Stimulated activated CD8-positive, alpha-beta memory T cell treated with anti-CD3 and anti-CD28 coated beads, Interleukin-7, amount 100 ng/mL, for 48 hours (primary cell): ENCODE measurements around the gene CDC42BPB.

ENCODE experiments used
- DNase-seq, 2 donors: peaks; one replicate each; pipeline ENCODE4 v3.0.0-alpha.2; 2020; ENCODE audit warnings: low read depth in 1 of 2; ENCODE audit errors: extremely low read depth in 1 of 2

Gene CDC42BPB

DNA sequence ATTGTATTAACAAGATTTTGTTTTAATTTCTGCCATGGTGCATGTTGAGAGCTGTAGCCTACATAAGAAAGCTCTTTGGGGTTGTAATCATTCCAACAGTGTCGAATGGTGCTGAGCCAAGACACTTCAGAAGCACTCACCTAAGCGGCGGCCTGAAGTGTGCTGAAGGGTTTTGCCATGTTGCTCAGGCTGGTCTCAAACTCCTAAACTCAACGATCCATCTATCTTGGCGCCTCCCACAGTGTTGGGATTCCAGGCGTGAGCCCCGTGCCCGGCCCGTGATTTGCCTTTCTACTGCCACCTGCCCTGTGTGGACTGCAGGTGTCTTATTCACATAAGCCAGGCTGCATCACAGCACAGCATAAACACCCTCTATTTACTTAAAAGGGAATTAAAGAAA, 86.0 kb downstream of the CDC42BPB start:
- no peak for DNase-seq

DNA sequence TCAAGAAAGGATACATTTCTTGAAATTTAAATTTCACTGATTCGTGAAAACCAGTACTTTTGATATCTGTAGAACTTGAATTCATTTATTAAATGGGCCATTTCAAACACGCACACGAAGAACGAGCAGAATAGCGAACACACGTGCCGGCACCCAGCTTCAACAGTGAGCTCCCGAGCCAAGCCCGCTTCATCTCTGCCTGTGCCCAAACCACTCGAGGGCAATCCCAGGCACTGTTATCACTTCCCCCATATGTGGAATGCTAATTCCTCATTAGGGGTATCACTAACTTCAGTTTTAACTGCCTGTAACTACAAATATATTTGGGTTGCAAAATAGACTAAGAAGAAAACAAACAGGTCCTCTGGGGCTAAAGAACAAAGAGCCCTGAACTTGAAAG, 86.9 kb downstream of the CDC42BPB start:
- no peak for DNase-seq

DNA sequence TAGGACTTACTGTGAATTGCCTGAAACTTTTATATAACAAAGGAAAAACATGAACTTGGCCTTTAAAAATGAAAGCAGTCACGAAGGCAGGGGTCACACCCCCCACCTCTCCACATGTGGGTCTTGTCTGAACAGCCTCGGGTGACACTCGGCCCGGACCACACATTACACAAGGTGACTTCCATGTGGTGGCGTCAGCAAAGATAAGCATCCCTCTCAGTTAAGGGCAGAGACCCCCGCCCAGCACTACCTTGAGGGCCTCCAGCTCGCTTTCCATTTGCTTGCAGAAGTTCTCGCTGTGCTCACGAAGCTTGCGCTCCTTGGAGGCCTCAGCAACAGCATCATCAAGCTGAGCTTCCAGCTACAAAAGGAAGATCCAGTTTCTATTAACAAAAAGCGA, 87.4 kb downstream of the CDC42BPB start:
- no peak for DNase-seq

DNA sequence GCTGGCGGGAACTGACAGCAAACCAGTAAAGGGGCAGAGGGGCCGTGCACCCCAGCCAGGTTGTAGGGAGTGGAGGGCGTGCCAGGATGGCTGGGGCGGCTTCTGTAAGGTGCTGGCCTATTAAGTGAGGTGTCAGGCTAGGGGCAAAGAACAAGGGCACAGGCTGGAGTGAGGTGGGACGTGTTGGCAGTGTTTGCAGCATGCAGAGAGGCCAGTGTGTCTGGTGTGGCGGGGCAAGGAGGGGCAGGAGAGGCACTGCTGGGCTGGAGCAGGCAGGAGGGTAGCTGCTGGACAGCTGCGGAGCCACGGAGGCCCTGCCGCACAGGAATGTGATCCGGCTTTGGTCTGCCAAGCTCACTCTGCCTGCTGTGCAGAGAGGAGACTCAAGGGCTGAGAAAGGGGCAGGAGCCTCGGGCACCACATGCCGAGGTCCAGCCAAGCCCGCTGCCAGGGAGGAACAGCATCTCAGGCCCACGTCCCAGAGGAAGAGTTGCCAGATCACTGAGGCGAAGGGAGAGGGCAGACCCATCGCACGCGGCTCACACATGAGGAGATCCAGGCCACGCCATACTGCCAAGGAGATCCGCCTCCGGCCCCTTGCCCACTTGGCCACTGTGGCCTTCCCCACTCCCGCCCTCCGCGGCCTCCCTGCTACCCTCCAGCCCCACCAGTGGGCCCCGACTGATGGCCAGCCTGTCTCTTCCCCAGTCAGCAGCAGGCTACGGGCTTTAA, 88.1 kb downstream of the CDC42BPB start:
- no peak for DNase-seq

DNA sequence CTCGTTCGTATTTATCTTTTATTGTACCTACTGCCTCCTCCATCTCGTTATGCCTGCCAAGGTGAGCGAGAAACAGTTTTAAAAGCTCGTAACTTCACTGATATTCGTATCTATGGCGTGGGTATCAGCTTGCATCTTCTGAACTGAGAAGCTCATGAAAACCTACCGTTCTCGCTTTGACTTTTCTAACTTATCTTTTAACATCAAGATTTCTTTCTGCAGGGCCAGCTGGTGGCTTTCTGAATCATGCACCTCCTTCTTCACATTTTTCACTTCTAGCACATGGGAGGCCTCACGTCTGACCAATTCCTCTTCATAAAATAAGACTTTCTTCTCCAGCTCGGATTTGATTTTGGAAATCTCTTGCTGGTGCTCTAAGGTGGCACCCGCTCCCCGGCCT, 89.0 kb downstream of the CDC42BPB start:
- no peak for DNase-seq

DNA sequence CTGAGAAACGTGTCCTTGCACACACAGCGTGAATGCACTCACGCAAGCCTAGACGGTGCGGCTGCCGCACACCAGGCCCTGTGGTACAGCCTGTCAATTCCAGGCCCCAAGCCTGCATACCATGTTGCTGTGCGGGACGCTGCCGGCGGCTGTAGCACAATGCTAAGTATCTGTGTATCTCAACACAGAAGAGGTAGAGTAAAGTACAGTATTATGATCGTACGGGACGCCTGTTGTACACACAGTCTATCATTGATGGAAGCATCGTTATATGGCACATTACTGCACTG, 89.9 kb downstream of the CDC42BPB start:
- DNase-seq: no peak

DNA sequence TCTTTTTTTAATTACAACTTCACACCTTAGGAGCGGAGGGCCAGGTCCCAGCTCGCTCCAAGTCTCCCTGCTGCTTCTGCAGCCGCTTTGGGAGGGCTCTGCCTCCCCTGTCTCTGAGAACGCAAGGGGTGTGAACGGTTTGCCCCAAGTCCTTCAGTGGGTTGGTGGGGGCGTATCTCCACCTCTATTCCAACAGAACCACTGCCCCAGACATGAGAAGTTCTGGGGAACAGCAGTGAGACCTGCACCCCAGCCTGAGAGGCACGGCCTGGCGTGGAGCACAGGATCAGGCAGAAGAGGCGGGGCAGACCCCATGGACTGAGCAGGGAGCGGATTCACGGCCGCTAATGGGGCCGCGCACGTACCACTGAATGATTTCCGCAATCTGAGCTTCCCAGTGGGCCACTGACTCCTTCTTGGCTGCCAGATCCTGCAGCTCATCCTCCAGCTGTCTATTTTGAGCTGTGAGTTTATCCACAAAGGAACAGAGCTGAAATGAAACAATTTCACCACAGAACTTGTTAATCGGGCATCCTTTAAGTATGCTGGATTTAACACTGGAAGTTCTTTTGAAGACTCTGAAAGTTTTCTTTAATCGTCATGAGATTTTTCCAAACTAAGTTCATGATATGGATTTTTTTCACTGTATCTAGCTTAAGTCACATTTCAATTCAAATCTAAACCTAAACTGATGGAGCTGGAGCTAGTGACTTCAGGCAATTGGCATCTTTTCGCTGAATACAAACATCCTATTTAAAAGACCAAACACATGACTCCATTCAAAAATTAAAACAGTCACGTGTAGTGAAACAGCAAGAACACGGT, 90.5 kb downstream of the CDC42BPB start:
- no peak for DNase-seq

DNA sequence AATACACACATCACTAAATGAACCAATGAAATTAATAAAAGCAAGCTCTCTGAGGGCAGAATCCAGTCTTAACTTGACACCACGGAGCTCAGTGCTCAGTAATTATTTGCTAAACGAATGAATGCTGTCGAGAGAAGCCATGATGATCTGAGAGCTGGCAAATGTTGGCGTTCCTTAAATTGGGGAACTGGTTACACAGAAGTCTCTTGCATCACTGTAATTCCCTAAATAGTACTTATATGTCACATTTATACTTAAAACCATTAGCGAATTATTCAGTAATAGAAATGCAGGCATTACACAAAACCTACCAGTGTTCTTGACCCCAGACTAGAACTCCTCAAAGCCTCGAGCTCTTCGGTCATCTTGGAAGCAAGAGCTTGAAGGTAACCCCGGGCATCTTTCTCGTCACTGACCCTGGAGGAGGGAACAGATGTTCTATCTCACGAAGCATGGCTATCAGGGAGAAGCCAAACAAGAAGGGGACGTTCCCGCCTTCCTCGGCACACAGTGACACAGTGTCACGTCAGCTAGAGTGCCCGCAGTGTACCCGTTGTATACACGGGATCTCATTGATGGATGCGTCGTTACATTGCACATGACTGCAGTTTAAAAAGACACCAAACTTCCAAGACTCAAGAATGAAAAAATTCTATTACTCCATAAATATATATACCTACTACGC, 91.2 kb downstream of the CDC42BPB start:
- no peak for DNase-seq

DNA sequence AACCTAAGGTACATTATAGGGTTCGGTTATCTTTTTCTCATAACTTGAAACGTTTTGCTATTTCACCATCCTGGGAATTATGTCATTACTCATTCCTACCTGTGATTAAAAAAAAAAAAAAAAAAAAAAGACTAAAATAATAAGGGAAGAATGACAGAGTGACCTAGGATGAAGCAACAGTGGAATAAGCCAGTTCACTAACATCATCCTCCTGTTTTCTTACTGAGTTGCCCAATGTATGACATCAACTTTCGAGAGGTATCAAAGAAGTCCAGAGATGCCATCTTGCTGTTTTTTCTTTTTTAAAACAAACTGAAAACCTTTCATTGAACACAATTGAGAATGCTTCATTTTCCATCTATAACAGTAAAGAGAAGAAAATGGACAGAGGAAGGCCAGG, 92.1 kb downstream of the CDC42BPB start:
- DNase-seq: no peak

DNA sequence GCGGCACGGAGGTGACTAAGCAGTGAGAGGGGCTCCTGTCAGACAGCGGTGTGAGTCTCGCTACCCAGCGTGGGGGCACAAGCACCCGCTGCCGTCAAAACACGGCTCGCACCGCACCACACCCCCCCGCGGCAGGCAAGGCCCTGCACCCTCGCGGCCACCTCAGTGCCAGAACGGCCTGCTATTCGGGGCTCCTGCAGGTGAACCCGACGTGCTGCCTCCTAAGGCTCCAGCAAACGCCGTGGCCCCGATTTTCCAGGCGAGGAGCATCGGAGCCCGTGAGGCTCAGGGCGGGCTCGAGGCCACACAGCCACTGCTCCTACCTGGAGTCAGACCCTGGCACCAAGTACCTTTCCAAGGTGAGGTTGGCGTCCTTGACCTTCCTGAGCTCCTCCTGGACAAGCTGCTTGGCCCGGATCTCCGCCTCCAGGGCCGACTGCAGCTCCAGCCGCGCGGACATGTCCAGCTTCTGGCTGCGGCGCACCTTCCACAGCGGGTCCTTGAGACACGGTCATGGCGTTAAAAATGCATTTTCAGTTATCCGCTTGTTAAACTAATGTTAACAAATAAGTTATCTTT, 93.1 kb downstream of the CDC42BPB start:
- DNase-seq: no peak

DNA sequence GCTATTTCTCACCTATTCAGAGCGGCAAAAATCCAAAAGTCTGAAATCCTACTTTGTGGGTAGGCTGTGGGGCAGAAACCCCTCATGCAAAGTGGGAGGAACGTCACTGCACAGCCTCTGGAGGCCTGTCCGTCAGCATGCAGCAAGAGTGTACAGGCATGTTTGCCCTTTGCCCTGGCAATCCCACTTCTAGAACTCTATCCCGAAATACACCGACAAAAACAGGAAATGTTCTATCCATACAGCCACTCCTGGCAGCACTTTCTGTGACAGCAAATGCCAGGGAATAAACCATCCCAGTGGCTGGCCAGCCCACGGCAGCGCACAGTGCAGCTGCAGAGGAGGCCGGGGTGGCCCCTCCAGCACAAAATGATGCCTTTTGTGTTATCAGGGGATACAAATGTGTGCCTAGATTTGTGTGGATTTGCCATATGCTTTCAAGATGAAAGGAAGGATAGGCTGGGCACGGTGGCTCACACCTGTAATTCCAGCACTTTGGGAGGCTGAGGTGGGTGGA, 95.2 kb downstream of the CDC42BPB start:
- DNase-seq: no peak

DNA sequence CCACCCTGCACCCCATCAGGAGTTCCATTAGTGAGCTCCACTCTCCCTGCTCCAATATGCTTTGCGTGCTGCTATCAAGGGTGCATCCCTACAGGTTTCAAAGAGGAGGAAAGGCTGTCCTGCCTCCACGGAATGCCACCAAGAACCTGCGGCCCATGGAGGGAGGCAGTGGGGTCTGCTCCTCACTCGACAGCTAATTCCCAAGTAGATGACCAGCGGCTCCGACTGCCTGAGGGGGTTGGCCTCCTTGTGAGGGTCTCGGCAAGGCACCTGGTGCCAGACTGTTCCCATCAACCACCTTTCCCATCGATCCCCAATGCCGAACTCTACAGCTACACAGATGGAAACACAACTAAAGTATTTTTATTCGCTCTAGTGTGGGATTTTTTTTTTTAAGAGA, 98.9 kb downstream of the CDC42BPB start:
- DNase-seq: no peak

DNA sequence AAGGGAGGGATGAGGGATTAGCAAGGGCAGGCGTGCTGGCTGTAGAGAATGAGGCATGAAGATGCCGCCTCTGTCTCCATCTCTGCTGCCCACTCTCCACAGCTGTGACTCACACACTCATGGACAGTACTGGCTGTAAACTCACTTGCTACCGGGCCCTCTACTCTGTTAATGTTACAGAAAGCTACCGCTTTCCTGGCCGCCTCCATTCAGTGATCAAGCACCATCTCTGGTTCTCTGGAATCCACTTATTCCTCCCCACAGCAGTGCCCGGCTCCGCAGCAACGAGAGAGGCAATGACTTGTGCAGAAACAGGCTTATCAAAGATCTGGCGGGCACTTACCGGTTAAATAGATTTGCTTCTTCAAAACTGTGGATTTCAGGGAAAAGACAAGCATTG, 100.1 kb downstream of the CDC42BPB start:
- no peak for DNase-seq

DNA sequence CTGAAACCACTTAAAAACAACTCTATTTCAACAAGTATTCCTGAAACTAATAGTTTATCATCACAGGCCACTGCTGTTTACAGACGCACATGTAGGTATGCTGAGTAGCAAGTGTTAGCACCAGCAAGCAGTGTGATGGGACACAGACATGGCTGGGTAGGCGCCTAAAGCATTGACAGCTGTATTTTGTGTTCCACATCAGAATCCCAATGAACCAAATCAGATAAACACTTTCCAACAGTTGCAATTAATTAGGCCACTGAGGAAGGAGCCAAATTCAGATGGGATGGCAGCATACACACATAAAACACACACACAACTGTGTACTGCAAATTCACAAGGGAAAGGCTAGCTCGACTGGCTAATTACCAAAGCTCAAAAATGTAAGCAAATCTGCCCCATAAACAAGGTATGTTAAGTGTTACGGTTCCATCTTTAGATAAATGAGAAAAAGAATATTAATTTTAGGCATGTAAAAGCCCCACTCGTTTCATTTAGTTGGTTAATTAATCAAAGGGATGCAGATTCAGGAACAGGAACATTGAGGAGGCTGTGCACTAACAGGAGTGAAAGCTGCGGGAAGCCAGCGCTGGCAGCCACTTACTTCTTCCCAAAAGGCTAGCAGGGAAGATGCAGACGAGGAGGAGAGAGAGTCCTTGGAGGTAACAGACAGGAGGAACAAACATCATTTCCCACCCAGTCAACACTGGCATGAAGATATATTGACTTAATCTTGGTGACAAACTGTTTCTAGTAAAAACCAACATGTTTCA, 101.5 kb downstream of the CDC42BPB start:
- no peak for DNase-seq

DNA sequence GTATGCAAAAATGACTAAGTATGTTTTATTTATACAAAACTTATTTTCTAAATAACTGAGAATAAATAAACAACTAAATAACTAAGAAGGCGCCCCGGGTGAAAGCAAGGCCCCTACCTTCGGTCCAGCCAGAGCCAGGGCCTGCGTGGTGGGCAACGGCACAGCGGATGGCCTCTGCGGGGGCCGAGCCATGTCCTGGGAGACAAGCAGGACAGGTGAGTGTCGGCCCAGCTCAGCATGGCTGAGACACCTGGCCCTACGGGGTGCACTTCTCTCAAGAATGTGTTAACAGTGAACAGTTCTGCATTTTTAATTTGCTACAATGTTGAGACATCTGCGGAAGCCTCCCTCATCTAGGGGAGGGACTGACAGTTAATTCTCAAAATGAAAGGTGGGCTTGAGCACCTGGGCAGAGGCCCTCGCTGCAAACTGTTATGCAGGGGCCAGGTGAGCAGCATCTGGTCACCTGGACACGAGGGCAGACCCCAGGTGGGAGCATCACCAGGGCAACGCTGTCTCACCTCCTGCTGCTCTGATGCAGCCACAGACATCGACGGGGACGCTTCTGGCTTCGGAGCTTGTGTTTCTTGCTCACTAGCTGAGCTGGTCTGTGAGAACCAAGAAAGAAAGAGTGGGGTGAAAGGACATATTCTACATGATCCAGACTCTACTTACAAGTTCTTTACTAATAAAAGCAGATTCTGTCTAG, 103.1 kb downstream of the CDC42BPB start:
- DNase-seq: no peak

DNA sequence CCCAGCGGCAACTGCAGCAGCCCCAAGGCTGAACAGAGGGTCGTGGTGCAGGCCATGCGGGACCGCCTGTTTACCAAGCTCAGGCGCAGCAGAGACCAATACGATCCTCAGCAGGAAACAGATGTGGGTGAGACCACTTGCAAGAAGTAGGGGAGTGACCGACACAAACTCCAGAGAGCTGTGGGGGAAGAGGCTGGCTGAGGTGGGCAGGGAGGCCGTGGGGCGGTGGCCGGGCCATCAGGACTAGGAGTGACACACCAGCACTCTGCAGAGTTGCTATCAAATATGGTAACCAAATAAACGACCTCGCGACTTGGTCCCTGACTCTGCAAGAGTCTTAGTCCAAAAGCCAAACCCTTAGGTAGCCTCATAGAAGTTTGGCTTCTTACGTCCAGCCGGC, 104.2 kb downstream of the CDC42BPB start:
- DNase-seq: no peak

DNA sequence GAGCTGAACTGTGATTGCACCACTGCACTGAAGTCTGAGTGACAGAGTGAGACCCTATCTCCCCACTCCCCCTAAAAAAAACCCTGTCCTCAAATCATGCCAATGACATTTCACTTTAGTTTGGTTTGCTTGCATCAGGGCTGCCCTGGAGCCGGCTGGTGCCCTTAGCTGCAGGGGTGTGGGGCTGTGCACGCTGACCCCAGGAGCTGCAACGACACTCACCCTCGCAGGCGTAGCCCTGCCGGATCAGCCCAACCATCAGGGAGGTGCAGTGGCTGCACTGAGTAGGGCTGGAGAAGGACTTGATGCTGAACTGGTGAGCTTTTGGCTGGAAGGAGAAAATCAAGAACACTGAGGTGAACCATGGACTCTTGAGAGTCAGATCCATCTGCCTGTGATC, 105.1 kb downstream of the CDC42BPB start:
- DNase-seq: no peak

DNA sequence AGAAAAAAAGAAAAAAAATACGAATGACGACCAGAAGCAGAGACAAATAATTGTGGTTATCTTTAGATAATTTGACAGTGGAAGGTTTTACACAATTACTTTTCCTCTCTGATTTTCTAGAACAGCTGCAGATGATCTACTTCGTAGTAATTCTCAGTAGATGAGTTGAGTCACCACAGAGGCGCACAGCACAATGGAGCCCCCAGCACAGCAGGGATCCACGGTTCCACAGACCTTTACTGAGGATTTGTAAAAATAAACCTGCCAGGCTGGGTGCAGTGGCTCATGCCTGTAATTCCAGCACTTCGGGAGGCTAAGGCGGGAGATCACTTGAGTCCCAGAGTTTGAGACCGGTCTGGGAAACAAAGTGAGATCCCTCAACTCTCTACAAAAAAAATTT, 105.5 kb downstream of the CDC42BPB start:
- DNase-seq: no peak

DNA sequence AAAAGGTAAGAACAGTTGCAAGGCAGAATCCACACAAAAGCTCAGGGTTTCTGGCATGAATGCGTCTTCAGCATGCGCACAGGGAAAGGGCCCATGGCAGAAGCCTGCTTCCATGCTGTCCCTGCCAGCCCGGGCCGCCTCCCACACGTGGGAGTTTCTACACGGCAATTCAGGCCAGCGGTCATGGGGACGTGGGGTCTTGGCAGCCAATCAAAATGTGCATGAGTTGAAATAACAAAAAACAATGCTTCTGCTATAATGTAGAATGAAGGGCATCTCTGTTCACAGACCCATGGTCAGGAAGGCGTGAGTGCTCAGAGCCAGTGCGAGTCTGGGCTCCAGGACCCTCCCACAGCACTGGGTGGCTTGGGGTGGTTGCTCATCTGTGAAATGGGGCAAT, 106.3 kb downstream of the CDC42BPB start:
- no peak for DNase-seq

DNA sequence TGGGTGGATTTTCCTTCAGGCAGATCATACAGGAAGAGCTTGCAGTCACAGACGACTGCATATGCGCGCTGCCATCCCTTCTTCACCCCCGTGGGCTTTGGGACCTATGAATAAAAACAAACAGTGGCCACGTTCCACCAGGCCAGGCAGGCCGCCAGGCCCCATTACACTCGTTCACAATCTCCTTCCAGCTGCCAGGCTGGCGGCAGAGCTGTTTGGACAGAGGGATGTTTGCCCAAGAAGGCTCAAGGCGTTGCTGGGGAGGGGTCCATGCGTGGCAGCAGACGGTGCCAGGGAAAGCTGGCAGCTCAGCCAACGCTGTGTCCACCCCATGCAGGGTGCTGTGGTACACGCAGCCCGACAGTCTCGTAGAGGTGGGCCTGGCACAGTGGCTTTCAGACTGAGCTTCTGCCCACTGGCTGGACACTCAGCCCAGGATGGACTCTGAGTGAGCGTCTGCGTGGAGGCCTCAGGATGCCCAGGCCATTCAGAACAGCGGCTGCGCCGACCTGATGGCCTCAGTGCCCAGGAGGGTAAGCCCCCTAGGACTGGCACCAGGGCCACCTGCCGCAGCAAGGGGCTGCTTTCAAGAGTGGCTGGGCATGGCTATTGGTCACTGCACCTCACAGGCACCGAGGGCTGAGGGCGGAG, 107.4 kb downstream of the CDC42BPB start:
- no peak for DNase-seq
